ENCODE results near the gene IRF2BPL.

DNA sequence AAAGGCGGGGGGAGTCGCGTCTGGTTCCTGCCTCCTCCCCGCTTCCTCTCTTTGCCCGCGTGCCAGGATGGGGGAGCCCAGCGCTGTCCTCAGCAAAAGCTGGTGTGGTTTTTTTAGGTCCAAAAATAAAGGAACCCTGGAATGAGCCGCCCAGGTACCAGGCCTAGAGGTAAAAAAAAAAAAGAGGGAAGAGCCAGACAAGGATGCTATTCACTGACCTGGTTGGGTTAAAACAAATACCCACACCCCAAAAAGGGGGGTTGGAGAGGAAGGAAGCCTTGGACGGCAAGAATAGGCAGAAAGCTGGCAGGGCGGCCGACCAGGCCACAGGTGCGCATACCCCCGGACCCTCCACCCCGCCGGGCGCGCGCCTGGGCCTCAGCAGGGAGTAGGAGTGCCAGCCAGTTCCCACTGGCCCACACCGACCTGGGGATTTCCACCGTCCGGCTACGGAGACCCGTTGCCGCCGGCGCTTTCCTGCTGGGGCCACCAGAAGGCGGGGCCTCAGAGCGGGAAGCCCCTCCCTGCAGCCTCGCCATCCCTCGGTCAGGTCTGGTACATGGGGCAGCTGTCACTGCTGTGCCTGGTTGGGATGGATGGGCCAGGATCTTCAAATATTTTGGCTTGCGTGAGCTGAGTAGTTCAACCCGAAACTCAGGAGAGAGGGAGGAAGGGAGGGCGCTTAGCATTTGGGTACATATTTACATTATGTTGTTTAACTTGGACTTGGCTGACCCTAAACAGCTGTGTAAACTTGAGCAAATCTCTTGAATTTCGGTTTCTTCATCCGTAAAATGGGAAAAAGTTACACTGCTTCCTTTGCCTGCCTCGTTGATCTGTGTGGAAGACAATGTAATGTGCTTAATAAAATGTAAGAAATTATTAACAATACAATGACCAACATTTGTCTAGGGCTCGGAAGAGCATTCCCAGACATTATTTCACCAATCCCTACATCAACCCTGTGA is 5.4 kb upstream of the IRF2BPL start:
- TF ChIP-seq, protein P1, sequence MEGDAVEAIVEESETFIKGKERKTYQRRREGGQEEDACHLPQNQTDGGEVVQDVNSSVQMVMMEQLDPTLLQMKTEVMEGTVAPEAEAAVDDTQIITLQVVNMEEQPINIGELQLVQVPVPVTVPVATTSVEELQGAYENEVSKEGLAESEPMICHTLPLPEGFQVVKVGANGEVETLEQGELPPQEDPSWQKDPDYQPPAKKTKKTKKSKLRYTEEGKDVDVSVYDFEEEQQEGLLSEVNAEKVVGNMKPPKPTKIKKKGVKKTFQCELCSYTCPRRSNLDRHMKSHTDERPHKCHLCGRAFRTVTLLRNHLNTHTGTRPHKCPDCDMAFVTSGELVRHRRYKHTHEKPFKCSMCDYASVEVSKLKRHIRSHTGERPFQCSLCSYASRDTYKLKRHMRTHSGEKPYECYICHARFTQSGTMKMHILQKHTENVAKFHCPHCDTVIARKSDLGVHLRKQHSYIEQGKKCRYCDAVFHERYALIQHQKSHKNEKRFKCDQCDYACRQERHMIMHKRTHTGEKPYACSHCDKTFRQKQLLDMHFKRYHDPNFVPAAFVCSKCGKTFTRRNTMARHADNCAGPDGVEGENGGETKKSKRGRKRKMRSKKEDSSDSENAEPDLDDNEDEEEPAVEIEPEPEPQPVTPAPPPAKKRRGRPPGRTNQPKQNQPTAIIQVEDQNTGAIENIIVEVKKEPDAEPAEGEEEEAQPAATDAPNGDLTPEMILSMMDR (conservative IDR thresholded peaks at IDR 0.05; ENCODE audit: low read depth, low read length), result no peak
- TF ChIP-seq EZH2 (IDR thresholded peaks at IDR 0.05; ENCODE audit: low read length, unreplicated experiment), result no peak
- TF ChIP-seq EZH2phosphoT487 (IDR thresholded peaks at IDR 0.05; ENCODE audit: borderline replicate concordance, low read length), result no peak

All from PC-3 (cell line).